Measurements from ENCODE around the gene DDX49. TPM values are rescaled to one million over a fixed set of nuclear protein-coding genes. Genes with fewer than 3 reads are reported as not detected.
A peak's percentile ranks its signal among the peaks of the same experiment; 100 is the strongest.

Gene DDX49
- 10 to 100 TPM; 27.4 to 45.6 (median 35.3) TPM for polyA plus RNA-seq (ENCODE audit: insufficient read length in 10 of 10)
- long read RNA-seq, donor 1, transcript DDX49-201 (13 exons, 1,830 nt): major isoform, 8 of 10 reads
- long read RNA-seq, donor 1, partial matches to known transcripts: 0 of 10 reads
- long read RNA-seq, donor 1, other reads (novel, unspliced or antisense): 0 of 10 reads
- long read RNA-seq, donor 2, transcript DDX49-201 (13 exons, 1,830 nt): major isoform, 7 of 8 reads
- long read RNA-seq, donor 2, partial matches to known transcripts: 0 of 8 reads
- long read RNA-seq, donor 2, other reads (novel, unspliced or antisense): 0 of 8 reads
- long read RNA-seq, donor 3: 0 reads
- long read RNA-seq, donor 4, transcript DDX49-201 (13 exons, 1,830 nt): major isoform, 9 of 10 reads
- long read RNA-seq, donor 4, partial matches to known transcripts: 0 of 10 reads
- long read RNA-seq, donor 4, other reads (novel, unspliced or antisense): 0 of 10 reads
- long read RNA-seq, donor 5, transcript DDX49-201 (13 exons, 1,830 nt): major isoform, 7 of 10 reads
- long read RNA-seq, donor 5, partial matches to known transcripts: 0 of 10 reads
- long read RNA-seq, donor 5, other reads (novel, unspliced or antisense): 0 of 10 reads
- long read RNA-seq, donor 6, transcript DDX49-201 (13 exons, 1,830 nt): major isoform, 8 of 10 reads
- long read RNA-seq, donor 6, partial matches to known transcripts: 0 of 10 reads
- long read RNA-seq, donor 6, other reads (novel, unspliced or antisense): 0 of 10 reads
- long read RNA-seq, donor 7, partial matches to known transcripts: 0 of 4 reads
- long read RNA-seq, donor 7, other reads (novel, unspliced or antisense): 0 of 4 reads
- long read RNA-seq, donor 8, transcript DDX49-201 (13 exons, 1,830 nt): major isoform, 5 of 6 reads
- long read RNA-seq, donor 8, partial matches to known transcripts: 0 of 6 reads
- long read RNA-seq, donor 8, other reads (novel, unspliced or antisense): 0 of 6 reads
- long read RNA-seq, donor 9: 0 reads

- peak; percentile 100 for DNase-seq
These were observed at the start of gene DDX49, which contains the start of gene COPE for GRCh38 chr19:18919086-18919899. DDX49 (plus strand) TSS chr19:18919715; CDS start chr19:18919742, 27 bp downstream. COPE (minus strand) TSS chr19:18919387; CDS start chr19:18919348, 39 bp downstream.

DNA sequence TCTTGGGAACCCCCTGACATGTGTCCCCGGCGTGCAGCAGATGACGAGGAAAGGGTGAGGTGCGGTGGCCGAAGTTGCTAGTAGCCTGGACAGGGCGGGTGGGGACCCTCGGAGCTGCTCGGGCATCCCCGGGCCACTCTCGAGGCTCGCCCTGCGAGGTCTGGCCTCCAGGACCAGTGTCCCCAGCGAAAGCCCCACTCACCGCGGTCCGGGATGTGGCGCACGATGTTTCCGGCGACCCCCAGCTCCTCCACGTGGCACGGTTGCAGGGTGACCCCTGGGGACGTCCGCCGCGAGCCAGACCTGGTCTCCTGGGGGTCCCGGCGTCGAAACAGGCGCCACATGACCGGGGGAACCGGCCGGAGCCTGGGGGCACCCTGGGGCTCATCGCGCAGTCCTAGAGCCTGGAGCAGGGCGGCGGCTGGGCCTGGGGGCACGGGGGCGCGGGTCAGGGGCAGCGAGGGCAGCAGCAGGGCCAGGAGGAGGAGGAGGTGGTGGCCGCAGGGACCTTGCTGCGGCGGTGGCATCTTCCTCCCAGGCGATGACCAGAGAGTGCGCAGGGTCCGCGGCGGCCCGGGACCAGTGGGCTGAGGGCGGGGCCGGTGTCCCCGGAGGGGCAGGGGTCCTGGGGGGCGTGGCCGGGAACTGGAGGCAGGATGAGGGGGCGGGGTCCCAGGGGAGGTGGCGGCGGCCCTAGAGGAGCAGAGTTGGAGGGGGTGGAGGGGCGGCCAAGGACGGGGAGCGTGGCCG, 49.6 kb upstream of the DDX49 start:
- DNase-seq: no peak

GRCh38 chr19:18870531-18871172, 48.9 kb upstream of the DDX49 start:
- DNase-seq: no peak

- no peak for DNase-seq
These were observed 48.0 kb upstream of the DDX49 start for GRCh38 chr19:18871543-18871942.

DNA sequence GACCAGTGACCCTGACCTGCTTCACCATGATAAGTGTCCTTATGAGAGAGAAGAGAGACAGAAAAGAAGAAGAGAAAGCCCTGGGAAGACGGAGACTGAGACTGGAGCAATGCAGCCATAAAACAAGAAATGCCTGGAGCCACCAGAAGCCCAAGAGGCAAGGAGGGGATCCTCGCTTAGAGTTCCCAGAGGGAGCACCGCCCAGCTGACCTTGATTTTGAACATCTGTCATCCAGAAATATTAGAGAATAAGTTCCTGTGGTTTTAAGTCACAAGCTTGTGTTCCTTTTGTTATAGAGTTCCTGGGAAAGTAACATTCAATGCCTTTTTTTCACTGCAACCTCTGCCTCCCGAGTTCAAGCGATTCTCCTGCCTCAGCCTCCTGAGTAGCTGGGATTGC, 43.8 kb upstream of the DDX49 start:
- DNase-seq: no peak

GRCh38 chr19:18876865-18877264, 42.6 kb upstream of the DDX49 start:
- DNase-seq: no peak

DNA sequence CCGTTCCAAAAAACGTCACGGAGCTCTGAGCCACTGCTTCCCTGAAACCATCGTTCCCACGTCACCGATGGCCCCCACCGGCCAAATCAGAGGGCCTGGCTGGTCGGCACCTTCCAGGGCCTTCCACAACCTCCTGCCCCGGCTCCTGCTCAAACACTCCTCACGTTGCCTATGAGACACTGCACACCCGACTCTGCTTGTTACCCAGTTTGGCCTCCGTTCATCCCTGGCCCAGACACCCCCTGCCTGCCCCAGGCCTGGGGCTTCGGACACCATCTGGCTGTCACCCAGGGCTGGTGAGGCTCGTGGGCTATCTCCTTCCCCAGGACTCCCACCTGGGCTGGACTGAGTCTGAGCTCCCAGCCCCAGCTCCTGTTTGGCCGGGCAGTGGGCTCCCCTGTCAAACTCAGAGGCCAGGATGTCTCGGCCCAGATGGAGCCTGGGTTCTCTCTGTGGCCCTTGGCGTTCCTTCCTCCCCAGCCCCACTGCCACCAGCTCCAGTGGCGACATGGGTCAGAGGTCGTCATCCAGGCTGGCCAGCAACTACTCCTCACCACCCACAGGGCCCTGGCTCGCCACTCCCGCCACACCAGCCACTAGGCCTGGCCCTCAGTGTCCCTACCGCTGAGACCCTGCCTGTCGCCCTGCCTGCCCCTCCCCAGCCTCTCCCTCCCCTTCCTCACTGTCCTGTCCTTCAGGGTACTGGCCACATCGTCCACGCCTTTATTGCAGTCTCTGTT, 41.3 kb upstream of the DDX49 start:
- no peak for DNase-seq

DNA sequence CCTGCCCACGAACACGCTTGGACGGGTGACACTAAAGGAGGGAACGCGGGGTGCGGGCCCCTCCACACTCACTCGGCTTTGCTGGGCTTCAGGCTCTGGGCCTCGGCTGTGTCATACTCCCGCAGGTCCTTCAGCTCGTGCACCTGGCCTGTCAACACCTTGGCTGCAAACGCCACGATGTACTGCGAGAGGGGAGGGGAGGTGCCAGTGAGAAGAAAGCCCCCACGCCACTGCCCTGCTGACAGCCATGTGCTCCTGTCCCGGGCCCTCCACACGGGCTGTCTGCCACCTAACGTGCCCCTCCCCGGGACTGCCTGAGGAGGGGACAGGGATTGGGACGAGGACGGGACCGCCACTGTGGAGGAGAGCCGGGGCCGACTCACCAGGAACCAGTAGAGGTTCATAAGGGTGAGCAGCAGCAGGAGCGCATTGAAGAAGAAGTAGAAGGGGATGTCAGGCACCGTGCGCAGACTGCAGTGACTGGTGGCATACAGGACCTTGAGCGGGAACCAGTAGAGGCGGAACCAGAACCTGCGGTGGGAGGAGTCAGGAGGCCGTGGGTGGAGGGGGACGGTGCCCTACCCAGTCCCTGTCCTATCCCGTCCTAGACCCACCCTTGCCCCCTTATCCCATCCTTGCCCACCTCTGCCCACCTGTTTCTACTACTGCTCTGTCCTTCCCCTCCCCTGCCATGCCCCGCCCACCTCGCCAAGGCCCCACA, 40.5 kb upstream of the DDX49 start:
- no peak for DNase-seq

DNA sequence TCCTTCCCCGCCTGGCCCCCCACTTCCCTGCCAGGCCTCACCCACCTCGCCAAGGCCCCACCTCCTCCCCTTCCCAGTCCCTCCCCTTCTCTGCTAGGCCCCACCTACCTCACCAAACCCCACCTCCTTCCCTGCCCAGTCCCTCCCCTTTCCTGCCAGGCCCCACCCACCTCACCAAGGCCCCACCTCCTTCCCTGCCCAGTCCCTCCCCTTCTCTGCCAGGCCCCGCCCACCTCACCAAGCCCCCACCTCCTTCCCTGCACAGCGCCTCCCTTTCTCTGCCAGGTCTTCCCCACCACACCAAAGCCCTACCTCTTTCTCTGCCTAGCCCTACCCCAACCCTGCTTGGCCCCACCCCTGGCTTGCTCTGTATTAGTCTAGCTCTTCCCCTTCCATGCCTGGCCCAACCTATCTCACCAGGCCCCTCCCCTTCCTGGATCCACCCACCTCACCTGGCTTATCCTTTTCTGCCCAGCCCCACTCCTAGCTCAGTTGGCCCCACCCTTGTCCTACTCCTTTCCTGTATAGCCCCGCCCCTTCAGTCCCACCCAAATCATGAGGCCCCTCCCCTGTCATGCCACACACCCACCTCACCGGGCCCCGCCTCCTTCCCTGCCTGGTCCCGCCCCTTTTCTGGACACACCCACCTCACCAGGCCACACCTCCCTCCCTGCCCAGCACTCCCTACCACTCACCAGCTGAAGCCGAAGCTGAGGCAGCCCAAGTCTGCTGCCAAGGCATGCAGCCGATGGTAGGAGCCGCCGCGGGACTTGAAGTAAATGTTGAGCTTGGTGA, 39.7 kb upstream of the DDX49 start:
- no peak for DNase-seq

- DNase-seq: no peak
These were observed 38.0 kb upstream of the DDX49 start for GRCh38 chr19:18881491-18881890.

DNA sequence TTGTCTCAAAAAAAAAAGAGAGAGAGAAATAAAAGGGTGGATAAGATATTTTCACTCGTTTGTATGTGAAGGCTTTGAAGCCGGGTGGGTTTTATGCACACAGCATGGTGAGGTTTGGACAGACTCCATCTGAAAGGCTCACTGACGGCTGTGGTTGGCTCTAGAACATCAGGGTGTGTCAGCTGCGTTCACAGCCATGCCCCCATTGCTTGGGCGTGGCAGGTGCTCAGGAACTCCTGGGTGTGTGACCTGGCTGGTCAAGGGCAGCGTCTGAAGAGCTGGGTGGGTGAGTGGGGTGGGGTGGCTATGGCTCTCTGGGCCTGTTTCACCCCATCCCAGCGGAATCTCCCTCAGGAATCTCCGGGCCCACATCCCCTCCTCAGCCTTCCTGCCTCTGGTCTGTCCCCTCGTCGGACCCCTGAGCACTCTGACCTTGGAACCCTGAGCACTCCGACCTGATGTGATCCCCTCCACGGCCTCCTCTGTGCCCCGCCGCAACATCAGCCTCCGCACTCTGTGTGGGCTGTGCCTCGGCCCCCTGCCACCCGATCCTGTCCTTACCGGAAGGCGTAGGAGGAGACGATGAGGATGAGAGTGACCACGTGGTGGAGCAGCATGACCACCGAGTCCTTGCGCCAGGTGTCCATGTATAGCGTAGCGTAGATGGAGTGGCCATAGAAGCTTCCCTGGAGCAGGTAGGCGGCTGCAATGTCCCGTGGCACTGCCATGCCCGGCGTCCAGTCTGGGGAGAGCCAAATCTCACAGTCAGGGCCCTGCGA, 35.8 kb upstream of the DDX49 start:
- no peak for DNase-seq

DNA sequence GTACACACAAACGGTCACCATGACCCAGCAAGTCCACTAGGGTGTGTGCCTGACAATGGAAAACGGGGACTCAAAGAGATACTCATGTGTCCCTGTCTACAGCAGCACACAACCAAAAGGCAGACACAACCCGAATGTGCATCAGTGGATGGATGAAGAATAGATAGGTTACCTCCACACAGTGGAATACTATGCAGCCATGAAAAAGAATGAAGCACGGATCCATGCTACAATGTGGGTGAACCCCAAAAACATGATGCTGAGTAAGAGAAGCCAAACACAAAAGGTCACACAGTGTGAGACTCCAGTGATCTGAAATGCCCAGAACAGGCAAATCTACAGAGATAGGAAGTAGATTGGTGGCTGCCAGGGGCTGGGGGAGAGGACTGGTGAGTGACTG, 32.5 kb upstream of the DDX49 start:
- DNase-seq: no peak

- no peak for DNase-seq
These were observed 29.4 kb upstream of the DDX49 start for GRCh38 chr19:18889949-18890745.

GRCh38 chr19:18893587-18894253, 25.8 kb upstream of the DDX49 start:
- DNase-seq: peak; percentile 38 to 51 (median 49)

DNA sequence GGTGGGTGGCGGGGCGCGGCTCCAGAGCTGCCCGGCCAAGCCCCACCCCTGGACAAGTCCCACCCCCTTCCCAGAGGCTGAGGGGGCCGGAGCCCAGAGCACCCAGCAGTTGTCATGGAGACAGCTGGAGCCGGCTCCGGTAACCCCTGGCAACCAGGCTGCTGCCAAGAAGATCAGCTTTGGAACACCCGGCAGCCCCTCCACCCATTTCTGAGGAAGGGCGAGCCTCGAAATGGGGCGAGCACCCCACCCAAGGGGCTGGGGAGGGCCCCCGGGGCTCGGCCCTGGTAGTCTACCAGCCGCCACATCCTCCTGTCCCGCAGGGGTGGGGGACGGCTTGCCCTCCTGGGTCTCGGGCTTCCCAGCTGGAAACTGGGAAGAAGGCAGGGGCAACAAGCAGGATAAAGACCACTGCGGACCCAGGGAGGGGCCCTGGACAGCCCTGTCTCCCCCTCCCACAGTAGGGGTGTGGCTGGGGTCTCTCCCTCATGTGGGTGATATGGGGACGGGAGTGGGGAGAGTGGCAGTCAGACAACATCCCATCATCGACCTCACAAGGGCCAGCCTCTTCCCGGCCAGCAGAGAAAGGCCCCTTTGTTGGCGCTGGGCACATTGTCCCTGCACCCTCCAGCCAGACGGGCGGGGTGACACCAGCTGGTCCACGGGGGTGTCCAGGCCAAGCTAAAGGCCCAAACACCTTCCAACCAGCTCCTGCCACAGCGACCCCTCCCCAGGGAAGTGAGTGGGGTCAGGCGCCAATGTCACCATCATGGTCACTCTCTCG, 25.1 kb upstream of the DDX49 start:
- peak; percentile 57 to 89 (median 84) for DNase-seq
